H9 (cell line): ENCODE data around the gene SP5. TPM values are rescaled to one million over a fixed set of nuclear protein-coding genes. Genes with fewer than 3 reads are reported as not detected.
A peak's percentile ranks its signal among the peaks of the same experiment; 100 is the strongest.

Experiments used
- DNase-seq: peaks from one replicate; pipeline ENCODE4 v3.0.0-alpha.2; 2017
- H2AFZ ChIP-seq: one replicate; pipeline ENCODE4 v1.6.1; 2013; ENCODE audit warnings: mild to moderate bottlenecking, low read length, control low read depth, moderate library complexity
- H2AK5ac ChIP-seq: 2 replicates; pipeline ENCODE4 v1.6.1; 2013; ENCODE audit warnings: low read length, control low read depth, mixed read lengths; ENCODE audit not compliant: insufficient read length
- H2BK120ac ChIP-seq: one replicate; pipeline ENCODE4 v1.6.1; 2013; ENCODE audit warnings: low read depth, mild to moderate bottlenecking, low read length, control low read depth, inconsistent platforms; ENCODE audit not compliant: poor library complexity, severe bottlenecking
- H2BK12ac ChIP-seq: 2 replicates; pipeline ENCODE4 v1.6.1; 2013; ENCODE audit warnings: low read length, control low read depth, mixed read lengths, low read depth; ENCODE audit not compliant: insufficient read length
- H2BK15ac ChIP-seq: 2 replicates; pipeline ENCODE4 v1.6.1; 2013; ENCODE audit warnings: low read depth, low read length, control low read depth
- H2BK20ac ChIP-seq: one replicate; pipeline ENCODE4 v1.6.1; 2013; ENCODE audit warnings: low read depth, mild to moderate bottlenecking, low read length, control low read depth, inconsistent platforms; ENCODE audit not compliant: poor library complexity, severe bottlenecking
- H2BK5ac ChIP-seq: 2 replicates; pipeline ENCODE4 v1.6.1; 2013; ENCODE audit warnings: low read length, control low read depth, mixed read lengths; ENCODE audit not compliant: insufficient read length
- H3K14ac ChIP-seq: 2 replicates; pipeline ENCODE4 v1.6.1; 2013; ENCODE audit warnings: low read length, control low read depth; ENCODE audit not compliant: insufficient read depth
- H3K18ac ChIP-seq: 2 replicates; pipeline ENCODE4 v1.6.1; 2013; ENCODE audit warnings: low read depth, mild to moderate bottlenecking, mixed read lengths, low read length, control low read depth; ENCODE audit not compliant: insufficient read length
- H3K23ac ChIP-seq: 2 replicates; pipeline ENCODE4 v1.6.1; 2013; ENCODE audit warnings: low read length, control low read depth, mixed read lengths, low read depth; ENCODE audit not compliant: insufficient read length
- H3K23me2 ChIP-seq: 2 replicates; pipeline ENCODE4 v1.6.1; 2013; ENCODE audit warnings: low read depth, mild to moderate bottlenecking, mixed read lengths, low read length, control low read depth; ENCODE audit not compliant: insufficient read length, poor library complexity, severe bottlenecking
- H3K27ac ChIP-seq: 2 replicates; pipeline ENCODE4 v1.5.1; 2013; ENCODE audit warnings: low read length, control low read depth, mixed read lengths, low read depth; ENCODE audit not compliant: insufficient read length
- H3K27me3 ChIP-seq: 2 replicates; pipeline ENCODE4 v1.6.1; 2013; ENCODE audit warnings: low read length, control low read depth, inconsistent platforms; ENCODE audit not compliant: insufficient read depth
- H3K4ac ChIP-seq: 2 replicates; pipeline ENCODE4 v1.6.1; 2013; ENCODE audit warnings: low read depth, mild to moderate bottlenecking, control low read depth, inconsistent platforms, low read length, moderate library complexity
- H3K4me1 ChIP-seq: 2 replicates; pipeline ENCODE4 v1.6.1; 2013; ENCODE audit warnings: low read length, control low read depth, inconsistent platforms; ENCODE audit not compliant: insufficient read depth
- H3K4me2 ChIP-seq: 2 replicates; pipeline ENCODE4 v1.6.1; 2013; ENCODE audit warnings: low read length, control low read depth, mixed read lengths; ENCODE audit not compliant: insufficient read length, insufficient read depth
- H3K56ac ChIP-seq: 2 replicates; pipeline ENCODE4 v1.6.1; 2013; ENCODE audit warnings: low read depth, mild to moderate bottlenecking, mixed read lengths, low read length, control low read depth; ENCODE audit not compliant: insufficient read length
- H3K79me1 ChIP-seq: 2 replicates; pipeline ENCODE4 v1.6.1; 2013; ENCODE audit warnings: low read depth, mild to moderate bottlenecking, moderate library complexity, low read length, control low read depth, inconsistent platforms; ENCODE audit not compliant: insufficient read depth, poor library complexity, severe bottlenecking
- H3K79me2 ChIP-seq: 2 replicates; pipeline ENCODE4 v1.6.1; 2013; ENCODE audit warnings: low read length, control low read depth, inconsistent platforms; ENCODE audit not compliant: insufficient read depth
- H3K9ac ChIP-seq: 2 replicates; pipeline ENCODE4 v1.6.1; 2013; ENCODE audit warnings: low read length, control low read depth, mixed read lengths; ENCODE audit not compliant: insufficient read length; ENCODE audit errors: extremely low read depth
- H3K9me3 ChIP-seq: one replicate; pipeline ENCODE4 v1.6.1; 2013; ENCODE audit warnings: low read depth, low read length, inconsistent platforms; ENCODE audit not compliant: control insufficient read depth
- H3T11ph ChIP-seq: one replicate; pipeline ENCODE4 v1.6.1; 2013; ENCODE audit warnings: mild to moderate bottlenecking, low read length, control low read depth, inconsistent platforms
- H4K20me1 ChIP-seq: one replicate; pipeline ENCODE4 v1.6.1; 2013; ENCODE audit not compliant: control insufficient read depth, insufficient read length, insufficient read depth
- H4K5ac ChIP-seq: 2 replicates; pipeline ENCODE4 v1.6.1; 2013; ENCODE audit warnings: low read depth, mild to moderate bottlenecking, mixed read lengths, low read length, control low read depth; ENCODE audit not compliant: insufficient read length
- H4K8ac ChIP-seq: replicated peaks from 2 replicates; pipeline ENCODE4 v1.6.1; 2013; ENCODE audit warnings: low read length, control low read depth, mixed read lengths, low read depth; ENCODE audit not compliant: insufficient read length
- H4K91ac ChIP-seq: 2 replicates; pipeline ENCODE4 v1.6.1; 2013; ENCODE audit warnings: low read depth, mild to moderate bottlenecking, moderate library complexity, mixed read lengths, low read length, control low read depth; ENCODE audit not compliant: insufficient read length
- H3K27ac Mint-ChIP-seq, 3 experiments: 2 replicates in 2 of 3; 3 replicates in 1 of 3; pipeline ENCODE4 v1.8.0; 2020 to 2021; ENCODE audit warnings: mixed read lengths in 3 of 3, mild to moderate bottlenecking in 1 of 3, moderate library complexity in 1 of 3
- H3K27me3 Mint-ChIP-seq: 2 replicates; pipeline ENCODE4 v1.8.0; 2021; ENCODE audit warnings: low read depth, mild to moderate bottlenecking, moderate library complexity, mixed read lengths
- H3K36me3 Mint-ChIP-seq, 3 experiments: 2 replicates in 2 of 3; 3 replicates in 1 of 3; pipeline ENCODE4 v1.8.0; 2020 to 2021; ENCODE audit warnings: low read depth in 3 of 3, mixed read lengths in 3 of 3; ENCODE audit not compliant: insufficient read depth in 1 of 3
- H3K4me1 Mint-ChIP-seq, 2 experiments: 2 replicates each; pipeline ENCODE4 v1.8.0; 2020; ENCODE audit warnings: mixed read lengths in 2 of 2
- H3K4me3 Mint-ChIP-seq, 2 experiments: 2 replicates in 1 of 2; 3 replicates in 1 of 2; pipeline ENCODE4 v1.8.0; 2020 to 2021; ENCODE audit warnings: mild to moderate bottlenecking in 2 of 2, mixed read lengths in 2 of 2, moderate library complexity in 1 of 2
- H3K9me3 Mint-ChIP-seq, 2 experiments: 2 replicates in 1 of 2; 3 replicates in 1 of 2; pipeline ENCODE4 v1.8.0; 2020; ENCODE audit warnings: mild to moderate bottlenecking in 2 of 2, mixed read lengths in 2 of 2, moderate library complexity in 1 of 2
- WGBS: extraction: QIAGEN DNeasy Blood & Tissue Kit; methylation state at CpG from one replicate; pipeline ENCODE4 v1.1.7; 2013; ENCODE audit warnings: missing lambda C conversion rate, low lambda C conversion rate, mixed read lengths; ENCODE audit not compliant: insufficient read length; ENCODE audit errors: extremely low coverage; 5-methylcytosine and 5-hydroxymethylcytosine counted together
- total RNA-seq: library from RNA; stranded (reverse); gene quantifications from 2 replicates; pipeline ENCODE4 v1.2.1, GENCODE V29; 2021
- TF ChIP-seq, protein P1 (sequence below): fragments of 200-600 bp; sonication (generic); conservative IDR thresholded peaks from 3 replicates; pipeline ENCODE4 v1.8.0; 2021; ENCODE audit warnings: antibody characterized with exemption, mild to moderate bottlenecking

The SP5 gene
- total RNA-seq, 1 experiment from 2014 or later, result 1.7 TPM

DNA sequence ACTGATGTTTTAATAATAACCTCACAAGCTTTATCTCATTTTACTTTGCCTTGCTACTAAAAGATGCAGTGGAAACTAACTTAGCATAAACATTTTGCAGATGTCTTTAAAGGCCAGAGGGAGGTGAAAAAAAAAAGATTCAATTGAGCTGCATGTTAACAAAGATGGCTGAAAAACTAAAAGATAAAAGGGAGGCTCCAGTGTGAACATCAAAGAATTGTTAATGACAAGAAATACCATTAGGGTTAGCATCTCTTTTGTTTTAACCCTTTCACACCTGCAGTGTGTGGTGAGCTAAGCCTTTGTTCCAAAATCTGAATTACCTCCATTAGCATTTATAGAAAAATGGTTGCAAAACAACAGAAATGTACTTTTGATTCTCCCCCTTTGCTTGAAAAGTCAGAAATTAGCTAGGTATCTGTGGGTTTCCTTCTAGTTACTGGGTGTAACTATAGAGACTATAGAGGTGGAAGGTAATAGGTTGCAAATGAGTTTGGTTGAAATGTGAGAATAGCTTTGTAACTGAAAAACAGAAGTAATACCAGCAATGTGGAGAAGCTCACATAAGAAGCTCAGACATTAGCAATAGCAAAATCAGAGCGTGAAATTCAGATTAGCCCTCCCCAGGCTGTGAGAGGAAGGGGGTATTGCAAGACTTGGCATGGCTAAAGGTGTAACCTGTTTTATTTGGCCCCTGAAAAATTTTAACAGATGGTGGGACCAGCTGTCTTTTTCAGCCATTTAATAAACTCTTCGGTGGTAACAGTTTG is 34.8 kb upstream of the SP5 start:
- Histone ChIP-seq H3K23ac (no peak overlapping the region), H3K18ac (no peak overlapping the region), H3K27ac (peak overlapping the region; percentile 54), H2BK12ac (no peak overlapping the region), H3K79me1 (no peaks in the 10 kb centered on the region), H3K23me2 (no peaks in the 10 kb centered on the region), H4K20me1 (no peaks in the 10 kb centered on the region), H3K4me2 (peak overlapping the region; percentile 78), H3K14ac (no peak overlapping the region), H2AFZ (no peak overlapping the region), H2BK120ac (no peak overlapping the region), H2AK5ac (no peak overlapping the region), H3K9ac (no peak overlapping the region), H3K56ac (no peak overlapping the region), H3K9me3 (no peaks in the 10 kb centered on the region), H3K79me2 (no peaks in the 10 kb centered on the region), H3K27me3 (no peaks in the 10 kb centered on the region), H2BK20ac (no peak overlapping the region), H4K5ac (no peak overlapping the region), H2BK5ac (no peak overlapping the region), H3T11ph (no peak overlapping the region), H4K91ac (no peak overlapping the region), H3K4ac (no peak overlapping the region), H4K8ac (no peak overlapping the region), H3K4me1 (peaks cover 6% of the 10 kb centered on the region; the same call in 1 of the 2 replicates), H2BK15ac (no peak overlapping the region)
- Mint-ChIP-seq H3K27me3 (peaks cover 4% of the 10 kb centered on the region; the same call in 1 of the 2 replicates), H3K4me3 (peak overlapping the region; percentile 4 to 40; a peak in 3 of 5 replicates), H3K9me3 (no peaks in the 10 kb centered on the region), H3K36me3 (no peaks in the 10 kb centered on the region), H3K4me1 (peaks cover 47% of the 10 kb centered on the region in 2 experiments), H3K27ac (peak overlapping the region; percentile 40 to 81 (median 45); a peak in 6 of 7 replicates)
- WGBS, result no CpG with 5 or more reads among the region's 2 CpGs
- TF ChIP-seq, protein P1, sequence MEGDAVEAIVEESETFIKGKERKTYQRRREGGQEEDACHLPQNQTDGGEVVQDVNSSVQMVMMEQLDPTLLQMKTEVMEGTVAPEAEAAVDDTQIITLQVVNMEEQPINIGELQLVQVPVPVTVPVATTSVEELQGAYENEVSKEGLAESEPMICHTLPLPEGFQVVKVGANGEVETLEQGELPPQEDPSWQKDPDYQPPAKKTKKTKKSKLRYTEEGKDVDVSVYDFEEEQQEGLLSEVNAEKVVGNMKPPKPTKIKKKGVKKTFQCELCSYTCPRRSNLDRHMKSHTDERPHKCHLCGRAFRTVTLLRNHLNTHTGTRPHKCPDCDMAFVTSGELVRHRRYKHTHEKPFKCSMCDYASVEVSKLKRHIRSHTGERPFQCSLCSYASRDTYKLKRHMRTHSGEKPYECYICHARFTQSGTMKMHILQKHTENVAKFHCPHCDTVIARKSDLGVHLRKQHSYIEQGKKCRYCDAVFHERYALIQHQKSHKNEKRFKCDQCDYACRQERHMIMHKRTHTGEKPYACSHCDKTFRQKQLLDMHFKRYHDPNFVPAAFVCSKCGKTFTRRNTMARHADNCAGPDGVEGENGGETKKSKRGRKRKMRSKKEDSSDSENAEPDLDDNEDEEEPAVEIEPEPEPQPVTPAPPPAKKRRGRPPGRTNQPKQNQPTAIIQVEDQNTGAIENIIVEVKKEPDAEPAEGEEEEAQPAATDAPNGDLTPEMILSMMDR, result no peak
- no peak for DNase-seq
